ENCODE measurements around the gene EFCAB10.

- TF ChIP-seq CTCF (IDR thresholded peaks at IDR 0.05 in 8 of 11, conservative IDR thresholded peaks at IDR 0.05 in 3 of 11) (no peak), POLR2AphosphoS5 (IDR thresholded peaks at IDR 0.05) (no peak), POLR2A (IDR thresholded peaks at IDR 0.05) (no peak)
Observed at GRCh38 chr7:105614341-105614840, 33.1 kb upstream of the EFCAB10 start.

Measured in spleen (tissue), 7 donors.